HEK293 (cell line): ENCODE results near the gene TMC3.

Experiments used
- CTCF ChIA-PET: fragments of 350-600 bp; formaldehyde crosslinking; extraction: SDS; loops from one replicate; lab custom pipeline; 2021; ENCODE audit warnings: antibody characterized with exemption; lab: Yijun Ruan, JAX
- POLR2A ChIA-PET: fragments of 300-600 bp; formaldehyde crosslinking; extraction: SDS; loops from one replicate; lab custom pipeline; 2020; ENCODE audit warnings: antibody characterized with exemption, inconsistent platforms; lab: Yijun Ruan, JAX
- H3K27ac ChIP-seq: fragments of 200-500 bp; sonication (Bioruptor generic); 2 replicates; pipeline ENCODE4 v1.5.1; 2014; ENCODE audit warnings: low read depth, low read length, control low read depth, inconsistent platforms; ENCODE audit errors: extremely low read depth
- H3K36me3 ChIP-seq, 2 experiments: fragments of 200-500 bp in 1 of 2; sonication (Bioruptor generic) in 1 of 2; 1 replicate in 1 of 2; 2 replicates in 1 of 2; pipeline ENCODE4 v1.5.1; 2014 to 2017; ENCODE audit warnings: inconsistent platforms in 2 of 2, low read length in 2 of 2; ENCODE audit not compliant: control insufficient read depth in 2 of 2, insufficient read depth in 1 of 2
- H3K4me1 ChIP-seq: fragments of 200-500 bp; sonication (Bioruptor generic); 2 replicates; pipeline ENCODE4 v1.5.1; 2014; ENCODE audit warnings: mild to moderate bottlenecking, low read length, inconsistent platforms; ENCODE audit not compliant: control insufficient read depth, insufficient read depth
- H3K4me3 ChIP-seq: 2 replicates; pipeline ENCODE4 v1.5.1; 2011; ENCODE audit warnings: low read depth, mild to moderate bottlenecking, control low read depth, low read length, moderate library complexity
- H3K9me3 ChIP-seq: fragments of 200-500 bp; sonication (Bioruptor generic); 2 replicates; pipeline ENCODE4 v1.5.1; 2014; ENCODE audit warnings: low read depth, low read length, inconsistent platforms; ENCODE audit not compliant: control insufficient read depth, insufficient read depth
- ATF2 ChIP-seq: fragments of 450-650 bp; formaldehyde crosslinking; IDR thresholded peaks from 2 replicates; pipeline ENCODE4 v1.5.1; 2016; ENCODE audit warnings: missing biosample characterization, missing genetic modification characterization, low read depth
- BCL11B ChIP-seq: fragments of 450-650 bp; formaldehyde crosslinking; IDR thresholded peaks from 2 replicates; pipeline ENCODE4 v1.5.1; 2016; ENCODE audit warnings: low read depth, missing biosample characterization, missing genetic modification characterization
- GLI4 ChIP-seq: fragments of 450-650 bp; formaldehyde crosslinking; IDR thresholded peaks from 2 replicates; pipeline ENCODE4 v1.5.1; 2016; ENCODE audit warnings: missing biosample characterization, missing genetic modification characterization
- HOXC10 ChIP-seq: sonication (generic); formaldehyde crosslinking; IDR thresholded peaks from 2 replicates; pipeline ENCODE4 v1.8.1; 2023; ENCODE audit warnings: mild to moderate bottlenecking, missing genetic modification reagents
- WT1 ChIP-seq: fragments of 450-650 bp; formaldehyde crosslinking; IDR thresholded peaks from 2 replicates; pipeline ENCODE4 v1.5.1; 2016; ENCODE audit warnings: missing biosample characterization, missing genetic modification characterization
- ZBTB10 ChIP-seq: fragments of 450-650 bp; formaldehyde crosslinking; IDR thresholded peaks from 2 replicates; pipeline ENCODE4 v1.5.1; 2016; ENCODE audit warnings: missing biosample characterization, missing genetic modification characterization
- ZBTB17 ChIP-seq: fragments of 450-650 bp; formaldehyde crosslinking; IDR thresholded peaks from 2 replicates; pipeline ENCODE4 v1.5.1; 2016; ENCODE audit warnings: missing biosample characterization, missing genetic modification characterization
- ZBTB26 ChIP-seq: fragments of 450-650 bp; formaldehyde crosslinking; optimal IDR thresholded peaks from 2 replicates; pipeline ENCODE3; 2016; ENCODE audit warnings: missing biosample characterization, mild to moderate bottlenecking, missing genetic modification characterization
- ZBTB49 ChIP-seq: fragments of 450-650 bp; formaldehyde crosslinking; IDR thresholded peaks from 2 replicates; pipeline ENCODE4 v1.5.1; 2016; ENCODE audit warnings: missing biosample characterization, missing genetic modification characterization, low read depth
- ZIC2 ChIP-seq: fragments of 450-650 bp; formaldehyde crosslinking; IDR thresholded peaks from 2 replicates; pipeline ENCODE4 v1.5.1; 2016; ENCODE audit warnings: missing biosample characterization, missing genetic modification characterization
- ZNF138 ChIP-seq: fragments of 450-650 bp; formaldehyde crosslinking; IDR thresholded peaks from 2 replicates; pipeline ENCODE4 v1.5.1; 2016; ENCODE audit warnings: missing biosample characterization, missing genetic modification characterization, borderline replicate concordance
- ZNF184 ChIP-seq: fragments of 450-650 bp; IDR thresholded peaks from 2 replicates; pipeline ENCODE4 v1.5.1; 2018; ENCODE audit warnings: missing biosample characterization, mild to moderate bottlenecking, missing genetic modification characterization
- ZNF19 ChIP-seq: fragments of 450-650 bp; formaldehyde crosslinking; IDR thresholded peaks from 2 replicates; pipeline ENCODE4; 2016; ENCODE audit warnings: missing biosample characterization, missing genetic modification characterization, low read depth
- ZNF211 ChIP-seq: fragments of 450-650 bp; formaldehyde crosslinking; IDR thresholded peaks from 2 replicates; pipeline ENCODE4 v1.5.1; 2016; ENCODE audit warnings: low read depth, missing biosample characterization, missing genetic modification characterization
- ZNF302 ChIP-seq: fragments of 450-650 bp; formaldehyde crosslinking; IDR thresholded peaks from 2 replicates; pipeline ENCODE4 v1.5.1; 2016; ENCODE audit warnings: missing biosample characterization, missing genetic modification characterization, low read depth
- ZNF354C ChIP-seq: fragments of 450-650 bp; formaldehyde crosslinking; IDR thresholded peaks from 2 replicates; pipeline ENCODE4 v1.5.1; 2016; ENCODE audit warnings: missing biosample characterization, missing genetic modification characterization, low read depth, borderline replicate concordance
- ZNF670 ChIP-seq: fragments of 450-650 bp; formaldehyde crosslinking; IDR thresholded peaks from 2 replicates; pipeline ENCODE4 v1.5.1; 2016; ENCODE audit warnings: missing biosample characterization, missing genetic modification characterization, low read depth
- ZNF837 ChIP-seq: fragments of 450-650 bp; formaldehyde crosslinking; IDR thresholded peaks from 2 replicates; pipeline ENCODE4 v1.5.1; 2016; ENCODE audit warnings: missing biosample characterization, missing genetic modification characterization
- ZXDB ChIP-seq: fragments of 450-650 bp; formaldehyde crosslinking; IDR thresholded peaks from 2 replicates; pipeline ENCODE4 v1.5.1; 2016; ENCODE audit warnings: missing biosample characterization, missing genetic modification characterization

Gene TMC3

GRCh38 chr15:81394603-81395002 is 20.6 kb upstream of the TMC3 start (continued):
- TF ChIP-seq ZIC2: no peak
- no peak for TF ChIP-seq ZBTB10 (tag by site-specific recombination)

GRCh38 chr15:81391657-81392056 is 17.6 kb upstream of the TMC3 start:
- no peaks in the 10 kb centered on the region for H3K4me1 ChIP-seq
- CTCF ChIA-PET: interaction anchor here (4.3 kb wide), 1 partner anchor 117 kb away, joined by 36 read pairs; no protein-coding TSS in a partner anchor
- TF ChIP-seq ZNF138 (tag by site-specific recombination) (no peak), BCL11B (tag by site-specific recombination) (no peak), ZNF670 (tag by site-specific recombination) (no peak), ZNF184 (tag by site-specific recombination) (no peak), GLI4 (no peak), ATF2 (tag by site-specific recombination) (no peak), ZBTB49 (tag by site-specific recombination) (no peak), ZNF302 (tag by site-specific recombination) (no peak), ZNF211 (no peak), ZNF19 (no peak), WT1 (no peak), ZBTB26 (tag by site-specific recombination) (no peak), ZXDB (tag by site-specific recombination) (no peak), ZNF354C (tag by site-specific recombination) (no peak)

GRCh38 chr15:81388436-81388770 is 14.4 kb upstream of the TMC3 start:
- Histone ChIP-seq H3K9me3 (no peaks in the 10 kb centered on the region), H3K4me3 (no peak overlapping the region), H3K4me1 (no peaks in the 10 kb centered on the region), H3K27ac (no peak overlapping the region), H3K36me3 (no peaks in the 10 kb centered on the region)
- CTCF ChIA-PET: interaction anchor here (0.6 to 2.6 kb wide), 5 partner anchors 12 to 611 kb away, joined by 4 to 16 read pairs (median 5); no protein-coding TSS in a partner anchor
- TF ChIP-seq HOXC10 (CRISPR knock-in tag) (no peak), ZNF837 (no peak), ZBTB17 (no peak)
- POLR2A ChIA-PET: no interaction called here

More at GRCh38 chr15:81391657-81392056, 17.6 kb upstream of the TMC3 start:
- Histone ChIP-seq H3K27ac (no peak overlapping the region), H3K9me3 (no peaks in the 10 kb centered on the region), H3K4me3 (no peak overlapping the region), H3K36me3 (no peaks in the 10 kb centered on the region)
- POLR2A ChIA-PET: no interaction called here
